Measurements from ENCODE around the gene ARFGAP1.

Gene ARFGAP1

GRCh38 chr20:63259734-63260460 lies 12.7 kb upstream of the ARFGAP1 start:
- DNase-seq, result no peak

- DNase-seq, result no peak
Measured at GRCh38 chr20:63260521-63260920, 12.1 kb upstream of the ARFGAP1 start.

- DNase-seq, result peak in 4 of 58 donors; percentile 15 to 59 (median 36)
Measured at GRCh38 chr20:63261060-63261794, 11.4 kb upstream of the ARFGAP1 start.

- DNase-seq, result no peak
Measured at GRCh38 chr20:63261795-63262528, 10.7 kb upstream of the ARFGAP1 start.

- DNase-seq, result no peak
Measured at GRCh38 chr20:63262836-63263235, 9.8 kb upstream of the ARFGAP1 start.

- no peak for DNase-seq
Measured at GRCh38 chr20:63264000-63264399, 8.6 kb upstream of the ARFGAP1 start.

- DNase-seq, result peak in 11 of 58 donors; percentile 8 to 39 (median 23)
Measured at GRCh38 chr20:63264519-63264918, 8.1 kb upstream of the ARFGAP1 start.

- DNase-seq, result no peak
Measured at GRCh38 chr20:63265891-63266515, 6.6 kb upstream of the ARFGAP1 start.

GRCh38 chr20:63267691-63268090 lies 4.9 kb upstream of the ARFGAP1 start:
- DNase-seq, result no peak

- DNase-seq, result no peak
Measured at GRCh38 chr20:63268256-63268655, 4.4 kb upstream of the ARFGAP1 start.

GRCh38 chr20:63268671-63269439 lies 3.8 kb upstream of the ARFGAP1 start:
- DNase-seq, result peak in 1 of 58 donors; percentile 30

GRCh38 chr20:63269724-63270123 lies 2.9 kb upstream of the ARFGAP1 start:
- no peak for DNase-seq

GRCh38 chr20:63270606-63271325 lies 1.8 kb upstream of the ARFGAP1 start:
- no peak for DNase-seq

GRCh38 chr20:63273059-63273579 lies 506 bp downstream of the ARFGAP1 start:
- no peak for DNase-seq

- DNase-seq, result no peak
Measured at GRCh38 chr20:63273635-63274380, 1.2 kb downstream of the ARFGAP1 start.

- DNase-seq, result peak in 1 of 58 donors; percentile 11
Measured at GRCh38 chr20:63274381-63275228, 2.0 kb downstream of the ARFGAP1 start.

- no peak for DNase-seq
Measured at GRCh38 chr20:63275825-63276224, 3.2 kb downstream of the ARFGAP1 start.

- DNase-seq, result no peak
Measured at GRCh38 chr20:63276956-63277355, 4.3 kb downstream of the ARFGAP1 start.

Measured in anterior cingulate cortex (tissue), 58 donors.